NCI-H2196 (cell line): ENCODE measurements around the gene PRAMEF18.
"Not testable (repeated sequence)": the region's sequence is repeated elsewhere in the genome, so short reads cannot be mapped to it uniquely, and the experiment has no call there.

ENCODE experiments used
- DNase-seq: peaks from one replicate; lab custom pipeline; 2025; ENCODE audit not compliant: unreplicated experiment; lab: John Stamatoyannopoulos, UW

Gene PRAMEF18

GRCh38 chr1:13216619-13217018 is 9.3 kb downstream of the PRAMEF18 start:
- not testable (repeated sequence) for DNase-seq

GRCh38 chr1:13208712-13209111 is 17.2 kb downstream of the PRAMEF18 start:
- DNase-seq = not testable (repeated sequence)

GRCh38 chr1:13201309-13201708 is 24.6 kb downstream of the PRAMEF18 start, which contains the start of gene PRAMEF13:
TSS of gene PRAMEF13 (minus strand) at chr1:13201409. CDS start at chr1:13199589, 1,820 bp downstream.
- DNase-seq = not testable (repeated sequence)
